IPS DF 6.9 (cell line): ENCODE results near the gene DAPK1.
A peak's percentile ranks its signal among the peaks of the same experiment; 100 is the strongest.

Experiments
- DNase-seq: peaks from one replicate; pipeline ENCODE4 v3.0.0-alpha.2; 2013; ENCODE audit warnings: low read depth, low spot score
- H3K27ac ChIP-seq: one replicate; pipeline ENCODE4 v1.5.1; 2013; ENCODE audit warnings: low read length, control low read depth
- H3K27me3 ChIP-seq: 2 replicates; pipeline ENCODE4 v1.6.1; 2013; ENCODE audit warnings: mild to moderate bottlenecking, low read length; ENCODE audit not compliant: control insufficient read depth, insufficient read depth
- H3K36me3 ChIP-seq: 2 replicates; pipeline ENCODE4 v1.6.1; 2013; ENCODE audit warnings: low read length; ENCODE audit not compliant: control insufficient read depth, insufficient read depth
- H3K4me1 ChIP-seq: 2 replicates; pipeline ENCODE4 v1.6.1; 2013; ENCODE audit warnings: low read length; ENCODE audit not compliant: control insufficient read depth, insufficient read depth
- H3K4me3 ChIP-seq: 2 replicates; pipeline ENCODE4 v1.5.1; 2013; ENCODE audit warnings: mild to moderate bottlenecking, low read length
- H3K9me3 ChIP-seq: 2 replicates; pipeline ENCODE4 v1.6.1; 2013; ENCODE audit warnings: low read length, inconsistent platforms; ENCODE audit not compliant: control insufficient read depth, insufficient read depth
- WGBS: extraction: QIAGEN DNeasy Blood & Tissue Kit; methylation state at CpG from one replicate; pipeline ENCODE4 v1.1.7; 2013; ENCODE audit warnings: mixed read lengths, missing lambda C conversion rate; ENCODE audit not compliant: insufficient read length, insufficient coverage; 5-methylcytosine and 5-hydroxymethylcytosine counted together

Gene DAPK1

DNA sequence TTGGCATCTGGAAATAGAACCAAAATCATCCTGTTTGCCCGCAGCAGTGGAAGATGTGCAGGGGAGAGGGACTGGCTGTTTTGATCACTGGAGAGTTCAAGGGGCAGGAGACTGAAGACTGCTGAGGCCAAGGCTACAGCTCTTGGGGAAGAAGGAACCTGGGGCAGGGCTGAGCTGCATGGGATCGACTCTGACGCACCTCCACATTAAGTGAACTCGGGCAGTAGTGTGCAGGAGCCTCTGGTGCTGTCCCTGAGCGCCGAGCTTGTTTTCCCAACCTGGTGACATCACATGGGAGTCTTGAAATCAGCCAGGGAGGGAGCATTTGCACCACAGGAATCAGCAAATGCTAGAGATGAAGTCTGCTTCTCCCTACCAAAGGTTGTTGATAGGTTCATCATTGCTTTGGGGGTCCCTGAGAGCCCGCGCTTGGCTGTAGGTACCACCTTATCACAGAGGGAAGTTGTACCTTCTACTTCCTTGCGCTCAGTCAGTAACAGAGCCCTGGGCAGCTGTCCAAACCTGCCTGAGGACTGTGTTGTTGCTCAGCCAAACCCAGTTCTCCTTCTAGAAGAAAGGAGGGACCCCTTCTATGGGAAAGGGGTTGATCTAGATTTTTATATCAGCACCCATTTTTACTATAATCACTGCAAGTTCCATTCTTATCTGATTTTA, 175.9 kb downstream of the DAPK1 start:
- no CpG with 5 or more reads among the region's 9 CpGs for WGBS
- H3K9me3 ChIP-seq = no peaks in the 10 kb centered on the region
- no peak overlapping the region for H3K27ac ChIP-seq
- no peaks in the 10 kb centered on the region for H3K4me1 ChIP-seq
- peaks cover 9% of the 10 kb centered on the region for H3K36me3 ChIP-seq
- H3K27me3 ChIP-seq = no peaks in the 10 kb centered on the region
- H3K4me3 ChIP-seq = no peak overlapping the region
- no peak for DNase-seq

GRCh38 chr9:87674565-87675299, 177.1 kb downstream of the DAPK1 start:
- DNase-seq = no peak
- peaks cover 9% of the 10 kb centered on the region for H3K36me3 ChIP-seq
- no peak overlapping the region for H3K4me3 ChIP-seq
- no peaks in the 10 kb centered on the region for H3K9me3 ChIP-seq
- no CpG with 5 or more reads among the region's 6 CpGs for WGBS
- no peaks in the 10 kb centered on the region for H3K4me1 ChIP-seq
- H3K27me3 ChIP-seq = no peaks in the 10 kb centered on the region
- no peak overlapping the region for H3K27ac ChIP-seq

- Histone ChIP-seq H3K4me3 (no peak overlapping the region), H3K27ac (no peak overlapping the region), H3K27me3 (no peaks in the 10 kb centered on the region), H3K4me1 (no peaks in the 10 kb centered on the region), H3K36me3 (peaks cover 9% of the 10 kb centered on the region), H3K9me3 (no peaks in the 10 kb centered on the region)
- no CpG with 5 or more reads among the region's 14 CpGs for WGBS
- no peak for DNase-seq
Observed at GRCh38 chr9:87675906-87676515, 178.3 kb downstream of the DAPK1 start.

- Histone ChIP-seq H3K27ac (no peak overlapping the region), H3K27me3 (no peaks in the 10 kb centered on the region), H3K9me3 (no peaks in the 10 kb centered on the region), H3K4me3 (no peak overlapping the region), H3K36me3 (peaks cover 15% of the 10 kb centered on the region), H3K4me1 (no peaks in the 10 kb centered on the region)
- no CpG with 5 or more reads among the region's 14 CpGs for WGBS
- no peak for DNase-seq
Observed at GRCh38 chr9:87676976-87677775, 179.5 kb downstream of the DAPK1 start.

- Histone ChIP-seq H3K27ac (no peak overlapping the region), H3K9me3 (no peaks in the 10 kb centered on the region), H3K4me1 (no peaks in the 10 kb centered on the region), H3K36me3 (peaks cover 13% of the 10 kb centered on the region), H3K4me3 (no peak overlapping the region), H3K27me3 (no peaks in the 10 kb centered on the region)
- WGBS = no CpG with 5 or more reads among the region's 17 CpGs
- DNase-seq = no peak
Observed at GRCh38 chr9:87677776-87678587, 180.3 kb downstream of the DAPK1 start.

DNA sequence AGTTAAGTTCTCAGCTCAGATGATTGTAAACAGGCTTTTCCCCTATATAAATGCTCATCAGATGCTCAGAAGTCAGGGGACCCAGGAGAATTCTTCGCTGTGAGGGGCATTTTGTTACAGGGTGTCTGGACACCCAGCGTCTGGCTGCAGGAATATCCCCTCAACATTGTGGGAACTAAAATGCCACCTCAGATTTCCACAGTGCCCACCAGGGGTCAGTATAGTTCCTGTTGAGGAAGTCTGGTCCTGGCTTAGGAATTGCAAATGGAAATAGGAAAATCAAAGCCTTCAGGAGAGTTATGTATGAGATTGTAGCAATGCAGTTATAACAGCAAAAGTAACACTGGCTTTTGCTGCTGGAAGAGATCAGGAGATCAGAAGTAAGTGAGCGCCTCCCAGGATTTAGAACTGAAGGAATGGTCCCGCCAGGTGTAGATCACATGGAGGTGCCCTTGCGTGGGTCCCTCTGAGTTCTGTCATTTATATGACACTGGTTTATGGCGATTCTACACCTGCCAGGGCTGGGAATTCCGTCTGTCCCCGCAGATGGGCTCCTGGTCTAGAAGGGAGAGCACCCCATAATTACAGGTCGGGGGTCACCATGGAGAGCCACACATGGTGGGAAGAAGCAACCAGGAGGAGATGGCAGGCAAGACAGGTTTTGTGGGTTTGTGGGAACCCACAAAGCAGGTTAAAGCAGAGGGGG, 181.1 kb downstream of the DAPK1 start:
- Histone ChIP-seq H3K27me3 (no peaks in the 10 kb centered on the region), H3K4me1 (no peaks in the 10 kb centered on the region), H3K27ac (no peak overlapping the region), H3K36me3 (peaks cover 11% of the 10 kb centered on the region), H3K4me3 (no peak overlapping the region), H3K9me3 (no peaks in the 10 kb centered on the region)
- DNase-seq = peak; percentile 68
- no CpG with 5 or more reads among the region's 9 CpGs for WGBS

GRCh38 chr9:87681271-87682061, 183.8 kb downstream of the DAPK1 start:
- no peak overlapping the region for H3K4me3 ChIP-seq

GRCh38 chr9:87682085-87682484, 184.4 kb downstream of the DAPK1 start:
- WGBS = no CpG with 5 or more reads among the region's 4 CpGs
- no peak for DNase-seq
- Histone ChIP-seq H3K27ac (no peak overlapping the region), H3K4me1 (no peaks in the 10 kb centered on the region), H3K36me3 (peaks cover 21% of the 10 kb centered on the region), H3K9me3 (no peaks in the 10 kb centered on the region), H3K27me3 (no peaks in the 10 kb centered on the region), H3K4me3 (no peak overlapping the region)

More at GRCh38 chr9:87681271-87682061, 183.8 kb downstream of the DAPK1 start:
- no CpG with 5 or more reads among the region's 11 CpGs for WGBS
- no peaks in the 10 kb centered on the region for H3K9me3 ChIP-seq
- no peak for DNase-seq
- peaks cover 18% of the 10 kb centered on the region for H3K36me3 ChIP-seq
- H3K27ac ChIP-seq = no peak overlapping the region
- no peaks in the 10 kb centered on the region for H3K4me1 ChIP-seq
- no peaks in the 10 kb centered on the region for H3K27me3 ChIP-seq

DNA sequence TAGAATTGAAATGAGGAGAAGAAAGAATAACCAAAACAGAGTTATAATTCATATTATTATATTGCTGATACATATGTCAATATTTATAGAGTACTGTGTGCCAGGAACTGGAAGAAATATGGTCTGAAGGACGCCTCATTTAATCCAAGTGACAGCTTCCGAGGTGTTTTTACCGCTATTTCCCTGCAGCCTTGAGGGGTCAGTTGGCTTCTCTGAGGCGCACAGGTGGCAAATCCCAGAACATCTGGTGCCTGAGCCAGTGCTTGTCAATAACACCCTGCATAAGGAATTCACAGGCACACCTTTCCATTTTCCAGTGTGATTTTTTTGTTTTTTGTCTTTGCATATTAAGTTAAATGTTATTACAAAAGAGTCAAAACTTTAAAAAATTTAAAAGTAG, 185.0 kb downstream of the DAPK1 start:
- no CpG with 5 or more reads among the region's 4 CpGs for WGBS
- no peaks in the 10 kb centered on the region for H3K27me3 ChIP-seq
- no peak overlapping the region for H3K4me3 ChIP-seq
- no peaks in the 10 kb centered on the region for H3K4me1 ChIP-seq
- no peak for DNase-seq
- peaks cover 22% of the 10 kb centered on the region for H3K36me3 ChIP-seq
- H3K9me3 ChIP-seq = no peaks in the 10 kb centered on the region
- H3K27ac ChIP-seq = no peak overlapping the region
